ENCODE results near the gene QPCTL. TPM values are rescaled to one million over a fixed set of nuclear protein-coding genes. Genes with fewer than 3 reads are reported as not detected.
A peak's percentile ranks its signal among the peaks of the same experiment; 100 is the strongest.

QPCTL gene
- total RNA-seq, result 5.9 and 7.7 TPM in 2 replicates

DNA sequence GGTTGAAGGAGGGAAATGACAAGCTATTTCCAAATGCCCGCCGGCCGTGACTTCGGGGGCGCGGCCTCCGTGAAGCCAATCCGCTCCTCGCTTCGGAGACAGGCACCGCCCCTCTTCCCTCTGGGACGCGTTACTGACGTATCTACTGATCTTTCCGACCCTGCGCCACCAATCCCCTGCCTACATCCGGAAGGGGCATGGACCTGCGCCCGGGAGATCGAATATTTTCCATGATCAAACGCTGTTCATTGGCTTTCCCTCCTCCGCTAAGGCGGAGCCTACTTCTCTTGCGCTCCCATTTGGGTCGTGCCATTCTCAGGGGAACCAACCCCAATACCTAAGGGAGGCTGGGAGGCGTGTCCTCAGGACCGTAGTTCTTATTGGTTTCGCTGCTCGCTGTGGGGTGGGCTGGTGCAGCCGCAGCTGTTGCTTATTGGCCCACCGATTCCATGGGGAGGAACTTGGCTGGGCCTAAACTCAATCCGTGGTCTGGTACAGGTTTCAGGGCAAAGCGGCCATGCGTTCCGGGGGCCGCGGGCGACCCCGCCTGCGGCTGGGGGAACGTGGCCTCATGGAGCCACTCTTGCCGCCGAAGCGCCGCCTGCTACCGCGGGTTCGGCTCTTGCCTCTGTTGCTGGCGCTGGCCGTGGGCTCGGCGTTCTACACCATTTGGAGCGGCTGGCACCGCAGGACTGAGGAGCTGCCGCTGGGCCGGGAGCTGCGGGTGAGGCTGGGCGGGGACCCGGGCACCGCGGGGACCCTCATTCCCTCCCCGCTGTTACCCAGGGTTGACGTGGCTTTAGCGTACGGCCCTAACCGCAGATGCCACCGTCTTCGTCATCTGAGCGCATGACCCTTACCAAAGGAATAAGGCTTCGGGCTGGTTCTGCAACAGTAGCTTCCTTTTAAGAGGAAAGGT lies at the start of gene QPCTL:
Gene QPCTL (plus strand): TSS at position 480 of the 919 bp plus-strand sequence. CDS start 38 bp downstream, at position 518.
- peak; percentile 100 for DNase-seq (ENCODE audit: low read depth in 2 of 2)

DNA sequence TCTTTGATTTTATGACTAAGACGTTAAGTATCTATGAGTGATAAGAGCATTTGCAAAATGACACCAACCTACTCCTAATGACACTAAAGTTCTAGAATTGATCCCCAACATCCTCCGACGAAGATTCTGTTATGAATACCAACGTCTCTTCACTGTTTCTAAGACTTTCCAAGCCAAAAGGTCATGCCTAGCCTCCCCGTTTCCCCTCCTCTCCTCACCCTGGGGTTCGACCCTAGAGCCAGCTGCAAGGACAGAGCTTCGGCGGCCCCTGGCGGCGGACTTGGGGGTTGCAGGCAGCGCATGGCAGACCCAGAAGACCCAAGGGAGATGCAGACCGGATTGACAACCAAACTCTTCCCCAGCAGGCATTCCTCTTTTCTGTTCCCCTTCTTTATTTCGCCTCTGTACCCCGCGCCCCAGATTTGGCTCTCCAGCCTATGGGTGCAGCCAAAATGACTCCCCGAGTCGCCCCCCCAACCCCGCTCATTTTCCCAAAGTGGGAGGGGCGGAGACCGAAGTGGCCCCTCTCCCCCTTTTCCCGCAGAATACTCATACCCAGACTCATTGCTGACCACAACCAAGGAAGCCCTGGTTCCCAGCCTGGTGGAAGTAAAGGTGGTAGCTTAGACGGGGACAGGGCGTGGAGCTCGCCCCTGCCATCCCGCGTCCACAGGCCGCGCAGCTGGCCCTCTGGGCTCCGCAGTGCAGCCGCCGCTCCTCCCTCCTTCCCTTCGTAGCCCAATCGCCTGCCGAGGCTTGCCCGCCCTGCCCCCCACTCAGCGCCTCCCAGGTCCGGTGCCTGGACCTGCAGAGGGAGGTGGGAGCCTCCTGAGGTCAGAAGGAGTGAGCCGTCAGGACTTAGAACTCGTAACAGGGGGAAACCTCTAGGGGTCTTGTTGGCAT lies 49.2 kb upstream of the QPCTL start:
- peak; percentile 82 to 84 for DNase-seq (ENCODE audit: low read depth in 2 of 2)

DNA sequence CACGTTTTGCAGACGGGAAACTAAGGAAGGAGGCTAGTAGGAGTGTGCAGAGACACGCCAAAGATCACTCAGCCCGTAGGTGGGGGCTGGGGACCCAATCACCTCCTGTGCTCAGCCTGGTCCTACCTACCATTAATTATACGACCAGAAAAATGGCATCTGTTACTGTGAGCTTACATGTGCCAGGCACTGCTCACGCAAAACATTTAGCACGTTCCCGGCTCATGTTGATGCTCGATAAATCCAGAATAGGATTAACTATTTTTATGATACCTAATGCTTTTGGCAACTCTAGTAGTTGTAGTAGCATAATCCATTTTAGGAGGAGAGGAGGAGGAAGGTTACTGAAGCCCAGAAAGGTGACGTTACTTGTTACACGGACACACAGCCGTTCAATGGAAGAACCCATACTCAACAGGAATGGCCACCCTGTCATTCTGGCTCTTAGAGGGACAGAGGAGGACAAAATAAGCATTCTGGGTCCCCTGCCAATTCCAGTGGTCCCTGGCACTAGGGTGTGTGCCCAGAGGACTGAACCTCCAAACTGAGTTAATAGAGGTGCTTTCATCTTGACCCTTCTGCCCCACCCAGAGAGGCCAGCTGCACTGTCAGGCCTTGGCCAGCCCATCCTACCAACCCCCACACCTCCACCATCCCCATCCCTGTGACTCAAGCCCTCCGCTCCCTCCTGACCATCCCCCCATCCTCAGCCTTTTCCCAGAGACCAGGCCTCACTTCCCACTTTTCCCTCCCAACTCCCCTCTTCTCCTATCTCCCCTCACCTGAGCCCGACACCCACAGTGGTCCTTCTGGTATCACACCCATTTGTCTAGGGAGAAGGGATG lies 48.3 kb upstream of the QPCTL start:
- DNase-seq (ENCODE audit: low read depth in 2 of 2), result no peak

DNA sequence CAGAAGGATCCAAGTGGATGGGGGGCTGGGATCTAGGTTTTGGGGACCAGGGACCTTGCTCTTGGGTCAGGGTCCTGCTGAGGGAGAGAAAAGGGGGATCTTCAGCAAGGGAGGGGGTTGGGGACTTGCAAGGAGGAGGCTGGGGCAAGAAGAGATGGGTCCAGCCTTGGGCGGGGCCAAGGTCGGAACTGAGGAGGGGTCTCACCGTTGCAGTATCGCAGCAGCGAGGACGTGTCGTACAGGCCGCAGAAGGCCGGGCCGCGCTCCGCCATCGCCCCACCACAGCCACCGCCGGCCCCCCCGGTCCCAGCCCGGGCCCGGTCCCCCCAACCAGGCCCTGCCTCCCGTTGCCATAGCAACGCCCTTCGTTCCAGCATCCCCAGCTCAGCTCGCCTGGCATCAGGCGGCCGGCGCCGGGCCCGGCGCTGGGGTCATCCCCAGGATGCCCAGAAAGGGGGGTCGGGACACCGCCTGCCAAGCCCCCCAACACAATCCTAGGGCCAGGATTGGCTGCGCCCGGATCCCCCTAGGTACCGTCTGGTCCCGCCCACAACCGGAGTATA lies 47.3 kb upstream of the QPCTL start:
- no peak for DNase-seq (ENCODE audit: low read depth in 2 of 2)

DNA sequence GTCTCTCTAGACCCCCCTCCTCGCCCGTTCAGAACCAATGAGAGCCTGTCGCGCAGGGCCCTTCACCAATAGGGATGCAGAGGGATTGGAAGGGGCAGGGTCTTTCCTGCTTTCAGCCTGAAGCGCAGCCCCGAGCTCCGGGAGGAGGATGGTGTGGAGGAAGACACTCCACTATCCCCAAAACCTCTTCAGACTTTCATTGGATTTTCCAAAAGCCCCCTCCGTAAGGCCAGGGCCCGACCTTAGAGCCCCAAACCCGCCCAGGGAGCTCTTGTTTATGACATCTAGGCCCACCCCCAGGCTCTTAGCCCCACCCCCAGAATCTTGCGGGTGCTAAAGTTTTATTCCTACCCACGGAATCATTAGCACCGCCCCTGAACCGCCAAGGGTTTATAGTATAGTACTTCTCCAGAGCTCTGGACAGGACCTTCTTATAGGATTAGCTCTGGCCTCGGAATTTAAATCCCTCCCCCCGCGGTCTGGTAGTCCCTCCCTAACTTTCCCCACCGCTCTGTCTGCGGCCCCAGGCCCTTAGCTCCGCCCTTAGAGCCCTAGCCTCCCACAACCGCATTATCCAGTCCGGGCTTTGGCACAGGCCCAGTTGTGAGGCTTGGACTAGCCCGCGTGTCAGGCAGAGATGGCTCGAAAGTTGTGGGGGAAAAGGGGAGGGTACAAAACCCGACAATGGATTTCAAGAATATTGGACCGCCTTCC lies 46.7 kb upstream of the QPCTL start:
- peak; percentile 81 to 91 for DNase-seq (ENCODE audit: low read depth in 2 of 2)

DNA sequence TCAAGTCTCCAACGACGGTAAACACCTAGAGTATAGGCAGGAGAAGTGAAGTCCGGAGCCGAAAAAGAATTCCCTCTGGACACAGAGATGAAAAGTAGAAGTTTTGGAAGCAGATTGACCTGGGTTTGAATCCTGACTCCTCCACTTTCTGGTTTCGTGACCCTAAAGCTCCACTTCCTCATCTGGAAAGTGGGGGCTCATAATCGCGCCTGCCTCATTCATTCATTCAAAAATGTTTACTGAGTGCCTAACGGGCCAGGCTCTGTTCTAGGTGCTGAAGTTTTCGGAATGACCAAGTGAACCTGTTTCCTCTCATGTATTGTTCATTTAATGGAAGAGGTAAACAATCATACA lies 46.1 kb upstream of the QPCTL start:
- DNase-seq (ENCODE audit: low read depth in 2 of 2), result no peak

DNA sequence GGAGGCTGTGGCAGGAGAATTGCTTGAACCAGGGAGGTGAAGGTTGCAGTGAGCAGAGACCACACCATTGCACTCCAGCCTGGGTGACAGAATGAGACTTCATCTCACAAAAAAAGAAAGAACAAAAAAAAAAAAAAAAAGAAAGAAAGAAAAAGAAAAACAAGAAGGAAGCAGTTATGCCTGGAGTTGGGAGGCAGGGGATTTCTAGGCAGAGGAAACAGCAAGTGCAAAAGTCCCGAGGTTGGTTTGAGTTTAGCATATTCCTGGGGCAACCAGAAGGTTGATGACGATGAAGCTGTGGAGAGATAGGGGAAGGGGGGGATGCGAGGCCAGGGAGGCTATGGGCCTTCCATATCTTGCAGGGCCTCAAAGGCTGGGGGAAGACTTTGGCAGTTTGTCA lies 41.7 kb upstream of the QPCTL start:
- DNase-seq (ENCODE audit: low read depth in 2 of 2), result no peak

DNA sequence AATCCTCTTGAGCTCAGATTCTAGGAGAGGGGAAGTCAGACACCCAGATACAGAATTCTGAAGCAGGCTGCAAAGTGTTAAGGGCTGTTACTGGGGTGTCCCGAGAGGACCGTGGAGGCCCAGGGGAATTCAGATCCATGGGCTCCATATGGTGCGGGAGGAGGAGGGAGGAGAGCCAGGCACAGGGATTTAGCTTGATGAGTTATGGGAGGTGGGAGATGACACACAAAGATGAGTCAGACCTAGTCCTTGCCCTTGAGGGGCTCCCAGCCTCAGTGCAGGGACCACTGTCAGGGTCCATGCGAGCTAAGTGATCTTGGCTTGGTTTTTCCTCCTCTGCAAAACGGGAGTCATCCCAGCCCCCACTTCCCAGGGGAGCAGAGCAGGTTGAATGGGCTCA lies 38.8 kb upstream of the QPCTL start:
- no peak for DNase-seq (ENCODE audit: low read depth in 2 of 2)

DNA sequence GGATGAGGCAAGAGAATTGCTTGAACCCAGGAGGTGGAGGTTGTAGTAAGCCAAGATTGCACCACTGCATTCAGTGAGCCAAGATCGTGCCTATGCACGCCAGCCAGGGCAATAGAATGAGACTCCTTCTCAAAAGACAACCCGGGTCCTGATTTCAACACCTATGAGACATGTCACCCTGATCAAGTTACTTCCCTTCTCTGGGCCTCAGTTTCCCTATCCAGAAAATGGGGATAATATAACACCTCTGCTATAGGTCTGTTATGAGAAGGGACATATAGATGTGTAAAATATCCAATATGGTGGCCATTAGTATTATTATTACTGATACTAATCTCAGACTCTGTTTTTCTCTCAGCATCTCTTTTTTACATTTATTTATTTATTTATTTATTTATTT lies 37.4 kb upstream of the QPCTL start:
- DNase-seq (ENCODE audit: low read depth in 2 of 2), result no peak

DNA sequence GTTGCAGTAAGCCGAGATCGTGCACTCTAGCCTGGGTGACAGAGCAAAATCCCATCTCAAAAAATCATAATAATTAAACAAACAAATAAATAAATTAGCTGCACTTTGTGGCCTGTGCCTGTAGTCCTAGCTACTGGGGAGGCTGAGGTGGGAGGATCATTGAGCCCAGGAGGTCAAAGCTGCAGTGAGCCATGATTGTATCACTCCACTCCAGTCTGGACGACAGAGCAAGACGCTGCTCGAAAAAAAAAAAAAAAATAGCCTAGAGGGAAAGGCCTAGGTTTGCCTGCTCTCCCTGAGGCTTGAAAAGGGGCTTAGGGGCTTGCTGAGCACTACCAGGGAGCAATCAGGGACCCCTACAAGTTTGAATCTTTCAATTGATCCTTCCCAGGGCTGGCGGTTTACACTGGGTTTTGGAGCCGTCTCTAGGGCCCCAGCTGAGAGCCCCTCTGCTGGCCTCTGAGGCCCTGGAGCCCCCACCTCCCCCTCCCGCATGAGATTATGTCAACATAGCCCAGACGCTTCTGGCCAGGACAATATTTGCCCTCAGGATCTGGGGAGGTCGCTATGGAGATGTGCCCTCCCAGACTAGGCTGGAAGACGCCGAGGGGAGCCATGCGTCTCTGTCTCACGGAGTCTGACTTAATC lies 34.8 kb upstream of the QPCTL start:
- no peak for DNase-seq (ENCODE audit: low read depth in 2 of 2)

DNA sequence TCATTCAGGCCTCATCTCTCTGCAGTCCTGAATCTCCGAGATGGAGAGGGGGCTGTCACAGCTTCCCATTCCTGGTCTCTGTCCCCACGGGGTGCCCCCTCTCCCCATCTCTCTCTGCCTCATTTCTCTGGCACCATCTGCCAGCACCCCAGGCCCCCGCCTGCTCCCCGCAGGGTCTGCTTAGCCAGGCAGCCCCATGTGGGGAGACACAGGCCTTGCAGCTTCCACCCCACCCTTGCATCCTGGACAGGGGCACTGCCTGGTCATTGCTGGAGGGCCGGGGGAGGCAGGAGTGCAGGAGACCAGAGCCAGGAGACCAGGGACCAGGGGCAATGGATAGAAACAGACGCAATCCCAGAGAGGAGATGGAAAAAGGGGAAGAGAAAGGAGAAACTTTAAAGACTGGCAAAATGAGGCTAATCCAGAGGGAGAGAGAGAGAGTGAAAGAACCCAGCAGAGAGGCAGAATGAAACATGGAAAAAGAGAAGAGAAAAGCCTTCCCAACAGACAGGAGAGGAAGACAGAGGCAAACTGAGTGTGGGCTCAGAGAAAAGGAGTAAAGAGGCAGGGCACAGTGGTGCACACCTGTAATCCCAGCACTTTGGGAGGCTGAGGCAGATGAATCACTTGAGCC lies 33.3 kb upstream of the QPCTL start:
- DNase-seq (ENCODE audit: low read depth in 2 of 2), result no peak

DNA sequence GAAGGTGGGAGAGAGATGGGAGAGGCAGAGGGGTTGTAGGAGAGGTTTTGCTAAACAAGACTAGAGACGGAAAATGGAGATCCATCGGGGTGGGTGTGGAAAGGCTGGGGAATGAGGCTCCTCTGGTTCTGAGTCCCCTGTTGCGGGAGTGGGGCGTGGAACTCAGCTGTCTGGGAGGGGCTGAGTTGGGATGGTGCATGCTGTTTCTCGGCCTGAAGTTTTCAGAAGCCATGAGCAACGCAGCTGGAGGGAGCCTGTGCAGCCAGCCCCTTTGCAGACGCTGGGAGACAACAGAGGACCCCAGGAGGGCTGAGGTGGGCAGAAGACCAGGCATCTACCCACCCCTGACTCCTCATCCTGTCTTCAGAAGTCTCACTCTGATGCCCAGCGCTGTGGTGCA lies 31.8 kb upstream of the QPCTL start:
- no peak for DNase-seq (ENCODE audit: low read depth in 2 of 2)

DNA sequence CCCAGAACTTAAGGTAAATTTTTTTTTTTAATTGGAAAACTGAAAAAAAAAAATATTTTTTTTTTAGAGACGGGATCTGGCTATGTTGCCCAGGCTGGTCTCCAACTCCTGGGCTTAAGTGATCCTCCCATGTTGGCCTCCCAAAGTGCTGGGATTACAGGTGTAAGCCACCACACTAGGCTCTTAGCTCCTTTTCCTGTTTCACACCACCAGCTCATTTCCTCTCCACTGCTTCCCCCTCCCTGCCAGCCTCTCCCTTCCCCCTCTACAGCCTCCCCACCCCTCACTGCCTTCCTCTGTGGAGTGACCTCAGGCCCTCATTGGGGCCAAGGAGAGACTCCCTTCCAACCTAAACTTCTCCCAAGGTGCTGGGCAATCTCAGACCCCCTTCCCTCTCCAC lies 28.7 kb upstream of the QPCTL start:
- DNase-seq (ENCODE audit: low read depth in 2 of 2), result no peak

DNA sequence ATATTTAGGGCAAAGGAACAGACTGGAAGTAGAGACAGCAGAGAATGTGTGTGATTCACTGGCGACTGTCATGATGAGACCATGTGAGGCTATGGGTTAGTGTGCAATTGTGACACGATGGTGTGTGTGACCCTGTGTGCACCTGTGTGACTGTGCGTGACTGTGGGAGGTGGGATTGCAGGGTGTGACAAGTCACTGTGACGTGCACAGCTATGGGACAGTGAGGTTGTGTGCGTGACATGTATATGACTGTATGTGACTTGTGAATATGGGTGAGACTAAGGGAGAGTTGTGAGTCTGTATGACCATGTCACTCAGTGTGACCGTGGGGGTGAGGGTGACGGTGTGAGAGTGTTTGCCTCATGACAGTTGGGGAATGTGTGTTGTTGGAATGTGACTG lies 27.9 kb upstream of the QPCTL start:
- no peak for DNase-seq (ENCODE audit: low read depth in 2 of 2)

DNA sequence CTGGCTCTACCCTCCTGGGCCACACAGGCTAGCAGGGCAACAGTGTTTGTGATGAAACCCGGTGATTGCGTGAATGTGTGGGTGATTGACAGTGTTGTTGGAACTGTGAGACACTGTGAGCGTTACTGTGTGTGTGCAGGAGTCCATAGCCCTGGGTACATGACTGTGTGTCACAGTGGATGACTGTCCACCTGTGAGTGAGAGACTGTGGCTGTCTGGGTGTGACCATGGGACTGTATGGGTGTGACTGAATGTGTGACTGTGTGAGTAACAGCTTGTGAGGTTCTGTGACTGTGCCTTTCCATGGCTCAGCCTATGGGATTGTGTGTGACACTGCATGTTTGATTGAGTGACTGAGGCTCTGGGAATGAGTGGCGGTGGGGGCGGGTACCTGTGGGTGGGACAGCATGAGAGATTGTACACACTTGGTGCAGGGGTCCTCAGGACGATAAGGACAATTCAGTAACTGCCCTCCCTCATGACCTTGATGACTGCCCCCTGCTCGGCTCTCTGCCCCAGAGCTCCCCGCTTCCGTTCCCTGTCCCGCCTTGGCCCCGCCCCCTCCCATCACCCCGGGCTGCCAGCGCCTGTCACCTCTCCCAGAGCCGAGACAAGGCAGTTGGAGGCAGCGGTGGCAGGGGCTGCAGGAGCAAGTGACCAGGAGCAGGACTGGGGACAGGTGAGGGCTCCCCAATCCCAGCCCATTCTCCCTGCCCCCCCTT lies 24.7 kb upstream of the QPCTL start, which contains the start of gene GIPR:
Gene GIPR (plus strand): TSS at position 602 of the 722 bp plus-strand sequence. CDS start 1,300 bp downstream, outside the sequence.
- DNase-seq (ENCODE audit: low read depth in 2 of 2), result no peak

DNA sequence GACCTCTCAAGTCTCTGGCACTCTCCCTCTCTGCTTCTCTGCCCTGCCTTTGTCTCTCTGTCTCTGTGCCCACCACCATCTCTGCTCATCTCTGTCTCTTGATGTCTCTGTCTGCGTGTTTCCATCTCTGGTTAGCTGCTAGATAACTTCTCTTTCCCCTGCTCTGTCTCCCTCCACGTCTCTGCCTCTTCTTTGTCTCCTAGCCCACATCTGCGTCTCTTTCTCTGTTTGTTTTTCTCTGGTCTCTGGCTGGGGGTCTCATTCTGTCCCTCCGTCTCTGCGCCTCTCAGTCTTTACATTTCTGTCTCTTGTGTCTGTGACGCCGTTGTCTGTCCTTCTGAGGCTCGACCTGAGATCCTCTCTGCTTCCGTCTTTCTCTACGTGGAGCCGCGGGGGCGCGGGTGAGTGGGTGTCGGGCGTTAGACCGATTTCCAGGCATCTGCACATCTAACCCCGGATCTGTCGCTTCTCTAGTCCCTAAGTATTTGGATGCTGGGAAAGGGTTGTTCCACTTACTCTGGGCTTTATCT lies 24.1 kb upstream of the QPCTL start:
- DNase-seq (ENCODE audit: low read depth in 2 of 2), result no peak

DNA sequence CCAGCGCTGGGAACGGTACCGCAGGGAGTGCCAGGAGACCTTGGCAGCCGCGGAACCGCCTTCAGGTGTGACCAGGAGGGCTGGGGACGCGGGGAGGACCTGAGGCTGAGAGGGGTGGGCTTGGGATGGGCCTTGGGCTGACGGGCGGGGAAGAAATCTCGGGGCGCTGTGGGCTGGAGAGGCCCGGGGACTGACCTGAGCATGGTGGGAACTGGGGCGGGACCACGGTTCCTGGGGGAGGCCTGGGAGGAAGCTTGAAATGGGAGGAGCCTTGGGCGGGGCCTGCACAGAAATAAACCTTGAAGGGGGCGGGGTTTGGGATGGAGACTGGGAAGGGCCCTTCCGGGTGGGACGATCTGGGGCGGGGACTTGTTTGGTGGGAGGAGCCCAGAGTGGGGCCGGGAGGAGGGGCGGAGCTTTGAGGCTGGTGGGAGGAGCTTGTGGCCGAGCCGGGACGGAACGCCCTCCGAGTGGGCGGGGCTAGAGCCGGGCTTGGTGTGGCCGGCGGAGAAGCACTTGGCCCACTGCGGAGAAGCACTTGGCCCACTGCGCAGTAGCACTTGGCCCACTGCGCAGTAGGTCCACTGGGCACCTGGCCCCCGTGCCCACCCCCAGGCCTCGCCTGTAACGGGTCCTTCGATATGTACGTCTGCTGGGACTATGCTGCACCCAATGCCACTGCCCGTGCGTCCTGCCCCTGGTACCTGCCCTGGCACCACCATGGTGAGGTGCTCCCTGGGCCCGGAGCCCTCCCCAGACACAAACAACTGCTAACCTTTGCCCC lies 21.6 kb upstream of the QPCTL start:
- peak; percentile 76 to 81 for DNase-seq (ENCODE audit: low read depth in 2 of 2)

DNA sequence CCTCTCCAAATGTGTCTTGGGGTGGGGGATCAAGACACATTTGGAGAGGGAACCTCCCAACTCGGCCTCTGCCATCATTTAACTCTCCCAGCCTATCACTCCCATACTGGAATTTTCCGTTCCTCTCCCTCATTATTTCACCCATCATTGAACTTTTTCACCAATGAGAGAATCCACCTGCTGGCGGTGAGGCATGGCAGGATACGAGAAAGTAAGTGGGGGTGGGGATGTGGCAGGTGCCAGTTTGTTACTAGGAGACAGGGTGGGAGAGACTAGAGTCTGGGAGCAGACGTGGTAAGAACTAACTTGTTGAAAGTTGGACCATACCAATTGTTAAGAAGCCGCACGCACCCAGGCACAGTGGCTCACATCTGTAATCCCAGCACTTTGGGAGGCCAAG lies 17.5 kb upstream of the QPCTL start:
- no peak for DNase-seq (ENCODE audit: low read depth in 2 of 2)
